ENCODE results near the gene PCP4L1.

Gene PCP4L1

DNA sequence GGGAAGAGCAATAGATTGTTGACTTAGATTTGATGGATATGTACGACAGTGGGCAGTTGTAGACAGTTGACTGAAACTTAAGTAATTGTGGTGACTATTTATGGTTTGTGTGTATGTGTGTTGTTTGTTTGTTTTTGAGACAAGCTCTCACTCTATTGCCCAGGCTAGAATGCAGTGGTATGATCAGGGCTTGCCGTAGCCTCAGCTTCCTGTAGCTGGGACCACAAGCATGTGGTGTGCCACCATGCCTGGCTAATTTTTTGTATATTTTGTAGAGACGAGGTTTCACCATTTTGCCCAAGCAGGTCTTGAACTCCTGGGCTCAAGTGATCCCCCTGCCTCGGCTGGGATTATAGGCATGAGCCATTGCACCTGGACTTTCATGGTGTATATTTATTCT is 65.5 kb downstream of the PCP4L1 start:
- DNase-seq, result no peak

GRCh38 chr1:161330346-161330745 is 71.8 kb downstream of the PCP4L1 start:
- no peak for DNase-seq

GRCh38 chr1:161333166-161333565 is 74.6 kb downstream of the PCP4L1 start:
- no peak for DNase-seq
